Liver (tissue), 3 donors: ENCODE measurements around the gene TRPM2.

Experiments used
- NR2F2 ChIP-seq: IDR thresholded peaks from 2 replicates; pipeline ENCODE4 v1.6.1; 2016; ENCODE audit warnings: antibody characterized with exemption
- RAD21 ChIP-seq, 2 donors: IDR thresholded peaks; 2 replicates each; pipeline ENCODE4 v1.6.1; 2016; ENCODE audit warnings: antibody characterized with exemption in 2 of 2, mild to moderate bottlenecking in 2 of 2
- TF ChIP-seq, protein P1 (sequence below): fragments of 150-350 bp; IDR thresholded peaks from 2 replicates; pipeline ENCODE4 v1.5.1; 2017; ENCODE audit warnings: improper control_type of control experiment, low read depth, low read length; ENCODE audit not compliant: missing input control
- TF ChIP-seq, protein P2 (sequence below): IDR thresholded peaks from 2 replicates; pipeline ENCODE4 v1.6.1; 2016; ENCODE audit warnings: antibody characterized with exemption
- TF ChIP-seq, protein P3 (sequence below): IDR thresholded peaks from 2 replicates; pipeline ENCODE4 v1.6.1; 2016; ENCODE audit warnings: antibody characterized with exemption, mild to moderate bottlenecking
- donor health status: healthy.
- donor health status: healthy.

DNA sequence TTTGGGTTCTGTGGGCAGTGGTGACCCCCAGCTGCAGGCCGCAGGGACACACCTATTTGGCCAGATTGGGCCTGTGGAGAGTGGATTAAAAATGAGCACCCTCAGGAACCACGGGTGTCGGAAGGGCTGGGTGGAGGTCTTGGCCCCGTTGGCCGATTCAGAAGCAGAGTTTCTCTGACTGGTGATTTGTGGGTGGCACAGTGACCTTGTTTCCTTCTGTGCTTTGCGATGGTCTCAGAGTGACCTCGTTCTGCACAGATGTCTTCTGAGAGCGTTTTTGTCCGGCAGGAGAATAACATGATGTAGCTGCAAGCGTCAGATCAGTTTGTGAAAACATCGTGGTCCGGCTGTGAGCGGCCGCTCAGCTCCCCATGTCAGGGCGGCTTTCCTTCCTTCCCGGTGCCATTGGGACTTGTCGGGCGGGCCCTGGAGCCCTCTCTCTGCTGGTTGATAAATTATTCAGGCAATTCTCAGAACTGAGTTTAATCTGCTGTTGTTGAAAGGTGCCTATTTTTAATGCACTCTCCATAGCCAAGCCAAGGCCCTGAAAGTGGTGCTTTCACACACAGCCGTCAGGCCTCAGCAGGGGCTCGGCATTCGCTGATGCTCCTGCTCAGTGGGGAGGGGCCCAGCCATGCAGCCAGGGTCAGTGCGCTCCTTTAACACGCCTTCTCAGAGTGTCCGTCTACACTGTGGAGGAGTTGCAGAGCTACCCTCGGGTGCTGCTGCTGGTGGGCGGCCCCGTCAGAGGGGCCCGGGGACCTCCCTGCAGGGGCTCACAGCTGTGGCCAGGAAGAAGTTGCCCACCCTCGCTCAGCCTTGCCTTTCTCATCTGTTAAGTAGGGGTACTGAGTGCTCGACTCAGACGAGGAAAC, 26.8 kb downstream of the TRPM2 start:
- TF ChIP-seq RAD21 (IDR thresholded peaks at IDR 0.05) (no peak), NR2F2 (no peak)
- TF ChIP-seq, protein P1, sequence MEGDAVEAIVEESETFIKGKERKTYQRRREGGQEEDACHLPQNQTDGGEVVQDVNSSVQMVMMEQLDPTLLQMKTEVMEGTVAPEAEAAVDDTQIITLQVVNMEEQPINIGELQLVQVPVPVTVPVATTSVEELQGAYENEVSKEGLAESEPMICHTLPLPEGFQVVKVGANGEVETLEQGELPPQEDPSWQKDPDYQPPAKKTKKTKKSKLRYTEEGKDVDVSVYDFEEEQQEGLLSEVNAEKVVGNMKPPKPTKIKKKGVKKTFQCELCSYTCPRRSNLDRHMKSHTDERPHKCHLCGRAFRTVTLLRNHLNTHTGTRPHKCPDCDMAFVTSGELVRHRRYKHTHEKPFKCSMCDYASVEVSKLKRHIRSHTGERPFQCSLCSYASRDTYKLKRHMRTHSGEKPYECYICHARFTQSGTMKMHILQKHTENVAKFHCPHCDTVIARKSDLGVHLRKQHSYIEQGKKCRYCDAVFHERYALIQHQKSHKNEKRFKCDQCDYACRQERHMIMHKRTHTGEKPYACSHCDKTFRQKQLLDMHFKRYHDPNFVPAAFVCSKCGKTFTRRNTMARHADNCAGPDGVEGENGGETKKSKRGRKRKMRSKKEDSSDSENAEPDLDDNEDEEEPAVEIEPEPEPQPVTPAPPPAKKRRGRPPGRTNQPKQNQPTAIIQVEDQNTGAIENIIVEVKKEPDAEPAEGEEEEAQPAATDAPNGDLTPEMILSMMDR, result no peak
- TF ChIP-seq, protein P2, sequence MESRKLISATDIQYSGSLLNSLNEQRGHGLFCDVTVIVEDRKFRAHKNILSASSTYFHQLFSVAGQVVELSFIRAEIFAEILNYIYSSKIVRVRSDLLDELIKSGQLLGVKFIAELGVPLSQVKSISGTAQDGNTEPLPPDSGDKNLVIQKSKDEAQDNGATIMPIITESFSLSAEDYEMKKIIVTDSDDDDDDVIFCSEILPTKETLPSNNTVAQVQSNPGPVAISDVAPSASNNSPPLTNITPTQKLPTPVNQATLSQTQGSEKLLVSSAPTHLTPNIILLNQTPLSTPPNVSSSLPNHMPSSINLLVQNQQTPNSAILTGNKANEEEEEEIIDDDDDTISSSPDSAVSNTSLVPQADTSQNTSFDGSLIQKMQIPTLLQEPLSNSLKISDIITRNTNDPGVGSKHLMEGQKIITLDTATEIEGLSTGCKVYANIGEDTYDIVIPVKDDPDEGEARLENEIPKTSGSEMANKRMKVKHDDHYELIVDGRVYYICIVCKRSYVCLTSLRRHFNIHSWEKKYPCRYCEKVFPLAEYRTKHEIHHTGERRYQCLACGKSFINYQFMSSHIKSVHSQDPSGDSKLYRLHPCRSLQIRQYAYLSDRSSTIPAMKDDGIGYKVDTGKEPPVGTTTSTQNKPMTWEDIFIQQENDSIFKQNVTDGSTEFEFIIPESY, result no peak
- TF ChIP-seq, protein P3, sequence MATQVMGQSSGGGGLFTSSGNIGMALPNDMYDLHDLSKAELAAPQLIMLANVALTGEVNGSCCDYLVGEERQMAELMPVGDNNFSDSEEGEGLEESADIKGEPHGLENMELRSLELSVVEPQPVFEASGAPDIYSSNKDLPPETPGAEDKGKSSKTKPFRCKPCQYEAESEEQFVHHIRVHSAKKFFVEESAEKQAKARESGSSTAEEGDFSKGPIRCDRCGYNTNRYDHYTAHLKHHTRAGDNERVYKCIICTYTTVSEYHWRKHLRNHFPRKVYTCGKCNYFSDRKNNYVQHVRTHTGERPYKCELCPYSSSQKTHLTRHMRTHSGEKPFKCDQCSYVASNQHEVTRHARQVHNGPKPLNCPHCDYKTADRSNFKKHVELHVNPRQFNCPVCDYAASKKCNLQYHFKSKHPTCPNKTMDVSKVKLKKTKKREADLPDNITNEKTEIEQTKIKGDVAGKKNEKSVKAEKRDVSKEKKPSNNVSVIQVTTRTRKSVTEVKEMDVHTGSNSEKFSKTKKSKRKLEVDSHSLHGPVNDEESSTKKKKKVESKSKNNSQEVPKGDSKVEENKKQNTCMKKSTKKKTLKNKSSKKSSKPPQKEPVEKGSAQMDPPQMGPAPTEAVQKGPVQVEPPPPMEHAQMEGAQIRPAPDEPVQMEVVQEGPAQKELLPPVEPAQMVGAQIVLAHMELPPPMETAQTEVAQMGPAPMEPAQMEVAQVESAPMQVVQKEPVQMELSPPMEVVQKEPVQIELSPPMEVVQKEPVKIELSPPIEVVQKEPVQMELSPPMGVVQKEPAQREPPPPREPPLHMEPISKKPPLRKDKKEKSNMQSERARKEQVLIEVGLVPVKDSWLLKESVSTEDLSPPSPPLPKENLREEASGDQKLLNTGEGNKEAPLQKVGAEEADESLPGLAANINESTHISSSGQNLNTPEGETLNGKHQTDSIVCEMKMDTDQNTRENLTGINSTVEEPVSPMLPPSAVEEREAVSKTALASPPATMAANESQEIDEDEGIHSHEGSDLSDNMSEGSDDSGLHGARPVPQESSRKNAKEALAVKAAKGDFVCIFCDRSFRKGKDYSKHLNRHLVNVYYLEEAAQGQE, result no peak
